ENCODE data around the gene SF3A2.

- peak; percentile 36 for TF ChIP-seq POLR2AphosphoS5 (IDR thresholded peaks at IDR 0.05; ENCODE audit: low read depth, low read length)
- no peak for TF ChIP-seq POLR2A (IDR thresholded peaks at IDR 0.05; ENCODE audit: low read depth, low read length)
Observed at GRCh38 chr19:2228157-2229030, 8.2 kb upstream of the SF3A2 start.

Data from GM12891 (cell line).